Hepatocyte (in vitro differentiated cells): Measurements from ENCODE around the gene DNM2.

Source experiments
- EZH2 ChIP-seq: fragments of 200-600 bp; sonication (generic); IDR thresholded peaks from 2 replicates; pipeline ENCODE4 v1.6.1; 2016; ENCODE audit warnings: antibody characterized with exemption, mild to moderate bottlenecking, borderline replicate concordance
- EZH2phosphoT487 ChIP-seq: fragments of 200-600 bp; sonication (generic); IDR thresholded peaks from one replicate; pipeline ENCODE4 v1.6.1; 2018; ENCODE audit warnings: antibody characterized with exemption, mild to moderate bottlenecking, low read depth, moderate library complexity; ENCODE audit not compliant: unreplicated experiment, severe bottlenecking
- TF ChIP-seq, protein P1 (sequence below): fragments of 200-600 bp; sonication (generic); IDR thresholded peaks from 2 replicates; pipeline ENCODE4 v1.5.1; 2016; ENCODE audit warnings: antibody characterized with exemption, mild to moderate bottlenecking; ENCODE audit not compliant: poor library complexity

DNA sequence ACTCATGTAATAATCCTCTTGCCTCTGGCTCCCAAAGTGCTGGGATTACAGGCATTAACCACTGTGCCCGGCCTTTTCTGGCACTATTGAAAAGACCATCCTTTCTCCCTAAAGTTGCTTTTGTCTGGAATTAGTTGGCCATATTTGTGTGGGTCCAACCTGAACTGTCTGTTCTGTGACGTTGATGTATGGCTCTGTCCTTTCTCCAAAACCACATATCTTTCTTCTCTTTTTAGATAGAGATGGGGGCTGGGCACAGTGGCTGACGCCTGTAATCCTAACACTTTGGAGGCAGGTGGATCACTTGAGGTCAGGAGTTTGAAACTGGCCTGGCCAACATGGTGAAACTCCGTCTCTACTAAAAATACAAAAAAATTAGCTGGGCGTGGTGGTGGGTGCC, 17.9 kb downstream of the DNM2 start:
- TF ChIP-seq, protein P1, sequence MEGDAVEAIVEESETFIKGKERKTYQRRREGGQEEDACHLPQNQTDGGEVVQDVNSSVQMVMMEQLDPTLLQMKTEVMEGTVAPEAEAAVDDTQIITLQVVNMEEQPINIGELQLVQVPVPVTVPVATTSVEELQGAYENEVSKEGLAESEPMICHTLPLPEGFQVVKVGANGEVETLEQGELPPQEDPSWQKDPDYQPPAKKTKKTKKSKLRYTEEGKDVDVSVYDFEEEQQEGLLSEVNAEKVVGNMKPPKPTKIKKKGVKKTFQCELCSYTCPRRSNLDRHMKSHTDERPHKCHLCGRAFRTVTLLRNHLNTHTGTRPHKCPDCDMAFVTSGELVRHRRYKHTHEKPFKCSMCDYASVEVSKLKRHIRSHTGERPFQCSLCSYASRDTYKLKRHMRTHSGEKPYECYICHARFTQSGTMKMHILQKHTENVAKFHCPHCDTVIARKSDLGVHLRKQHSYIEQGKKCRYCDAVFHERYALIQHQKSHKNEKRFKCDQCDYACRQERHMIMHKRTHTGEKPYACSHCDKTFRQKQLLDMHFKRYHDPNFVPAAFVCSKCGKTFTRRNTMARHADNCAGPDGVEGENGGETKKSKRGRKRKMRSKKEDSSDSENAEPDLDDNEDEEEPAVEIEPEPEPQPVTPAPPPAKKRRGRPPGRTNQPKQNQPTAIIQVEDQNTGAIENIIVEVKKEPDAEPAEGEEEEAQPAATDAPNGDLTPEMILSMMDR, result no peak
- no peak for TF ChIP-seq EZH2
- no peak for TF ChIP-seq EZH2phosphoT487
